ENCODE data around the gene ACKR2.

Gene ACKR2

GRCh38 chr3:42830437-42831320 lies 21.4 kb downstream of the ACKR2 start:
- DNase-seq: peak in 1 of 2 donors; percentile 16

GRCh38 chr3:42831321-42831713 lies 22.1 kb downstream of the ACKR2 start:
- DNase-seq: peak; percentile 82 to 86

- no peak for DNase-seq
Observed at GRCh38 chr3:42836150-42837123, 27.2 kb downstream of the ACKR2 start.

GRCh38 chr3:42838571-42838970 lies 29.3 kb downstream of the ACKR2 start:
- DNase-seq: no peak

- DNase-seq: peak; percentile 62 to 74
Observed at GRCh38 chr3:42839616-42840015, 30.4 kb downstream of the ACKR2 start.

GRCh38 chr3:42841332-42841731 lies 32.1 kb downstream of the ACKR2 start:
- DNase-seq: no peak

GRCh38 chr3:42843713-42844411 lies 34.6 kb downstream of the ACKR2 start:
- peak in 1 of 2 donors; percentile 11 for DNase-seq

- DNase-seq: no peak
Observed at GRCh38 chr3:42844412-42844713, 35.1 kb downstream of the ACKR2 start.

GRCh38 chr3:42844815-42845214 lies 35.6 kb downstream of the ACKR2 start:
- DNase-seq: no peak

- DNase-seq: peak; percentile 49 to 68
Observed at GRCh38 chr3:42846685-42847522, 37.7 kb downstream of the ACKR2 start.

- DNase-seq: no peak
Observed at GRCh38 chr3:42847731-42848130, 38.5 kb downstream of the ACKR2 start.

- DNase-seq: no peak
Observed at GRCh38 chr3:42849017-42849416, 39.8 kb downstream of the ACKR2 start.

- no peak for DNase-seq
Observed at GRCh38 chr3:42850263-42850662, 41.0 kb downstream of the ACKR2 start.

- no peak for DNase-seq
Observed at GRCh38 chr3:42851228-42851834, 42.1 kb downstream of the ACKR2 start.

- DNase-seq: no peak
Observed at GRCh38 chr3:42852441-42852840, 43.2 kb downstream of the ACKR2 start.

- DNase-seq: no peak
Observed at GRCh38 chr3:42853056-42853455, 43.8 kb downstream of the ACKR2 start.

- no peak for DNase-seq
Observed at GRCh38 chr3:42853739-42854302, 44.6 kb downstream of the ACKR2 start.

GRCh38 chr3:42855219-42855546 lies 45.9 kb downstream of the ACKR2 start:
- DNase-seq: no peak

- DNase-seq: no peak
Observed at GRCh38 chr3:42855547-42856380, 46.5 kb downstream of the ACKR2 start.

GRCh38 chr3:42856544-42856943 lies 47.3 kb downstream of the ACKR2 start:
- DNase-seq: no peak

All from inflammatory macrophage (primary cell).